Fibroblast of skin of left quadriceps (primary cell): ENCODE data around the gene MFAP3L.

Experiments used
- DNase-seq, 2 experiments: peaks; one replicate each; pipeline ENCODE4 v3.0.0-alpha.2; 2013; ENCODE audit warnings: low read depth in 2 of 2

MFAP3L gene

DNA sequence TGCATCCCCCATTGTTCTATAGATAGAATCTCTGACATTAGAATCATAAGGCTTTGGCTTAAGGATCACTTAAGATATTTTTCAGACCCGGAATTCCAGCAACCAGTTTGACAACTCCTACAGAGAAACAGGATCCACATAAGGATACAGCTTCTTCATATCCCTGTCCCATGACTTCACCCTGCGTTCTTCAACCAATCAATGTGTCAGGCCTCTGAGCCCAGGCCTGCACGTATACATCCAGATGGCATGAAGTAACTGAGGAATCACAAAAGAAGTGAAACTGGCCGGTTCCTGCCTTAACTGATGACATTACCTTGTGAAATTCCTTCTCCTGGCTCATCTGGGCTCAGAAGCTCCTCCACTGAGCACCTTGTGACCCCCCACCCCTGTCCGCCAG, 85.1 kb downstream of the MFAP3L start:
- DNase-seq = no peak

DNA sequence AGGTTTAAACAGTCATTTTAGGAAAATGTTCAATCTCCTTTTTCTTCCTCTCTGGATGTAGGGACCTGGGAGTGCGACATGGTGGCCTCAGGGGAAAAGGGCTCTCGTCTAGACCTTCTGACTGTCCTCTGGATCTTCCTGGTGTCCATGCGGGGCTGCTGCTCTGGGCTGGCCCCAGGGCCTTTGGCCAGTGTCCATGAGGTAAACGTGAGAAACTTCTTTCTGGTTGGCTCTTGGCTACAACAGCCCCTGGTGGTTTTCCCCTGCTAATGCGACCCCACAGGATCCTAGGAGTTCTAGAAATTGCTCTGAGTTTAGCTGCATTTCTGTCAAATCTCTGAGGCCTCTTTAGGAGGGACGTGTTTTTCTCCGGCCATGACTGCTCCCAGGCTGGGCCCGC, 85.7 kb downstream of the MFAP3L start:
- DNase-seq = no peak
